ENCODE measurements around the gene CD48.

CD48 gene, protein sequence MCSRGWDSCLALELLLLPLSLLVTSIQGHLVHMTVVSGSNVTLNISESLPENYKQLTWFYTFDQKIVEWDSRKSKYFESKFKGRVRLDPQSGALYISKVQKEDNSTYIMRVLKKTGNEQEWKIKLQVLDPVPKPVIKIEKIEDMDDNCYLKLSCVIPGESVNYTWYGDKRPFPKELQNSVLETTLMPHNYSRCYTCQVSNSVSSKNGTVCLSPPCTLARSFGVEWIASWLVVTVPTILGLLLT

DNA sequence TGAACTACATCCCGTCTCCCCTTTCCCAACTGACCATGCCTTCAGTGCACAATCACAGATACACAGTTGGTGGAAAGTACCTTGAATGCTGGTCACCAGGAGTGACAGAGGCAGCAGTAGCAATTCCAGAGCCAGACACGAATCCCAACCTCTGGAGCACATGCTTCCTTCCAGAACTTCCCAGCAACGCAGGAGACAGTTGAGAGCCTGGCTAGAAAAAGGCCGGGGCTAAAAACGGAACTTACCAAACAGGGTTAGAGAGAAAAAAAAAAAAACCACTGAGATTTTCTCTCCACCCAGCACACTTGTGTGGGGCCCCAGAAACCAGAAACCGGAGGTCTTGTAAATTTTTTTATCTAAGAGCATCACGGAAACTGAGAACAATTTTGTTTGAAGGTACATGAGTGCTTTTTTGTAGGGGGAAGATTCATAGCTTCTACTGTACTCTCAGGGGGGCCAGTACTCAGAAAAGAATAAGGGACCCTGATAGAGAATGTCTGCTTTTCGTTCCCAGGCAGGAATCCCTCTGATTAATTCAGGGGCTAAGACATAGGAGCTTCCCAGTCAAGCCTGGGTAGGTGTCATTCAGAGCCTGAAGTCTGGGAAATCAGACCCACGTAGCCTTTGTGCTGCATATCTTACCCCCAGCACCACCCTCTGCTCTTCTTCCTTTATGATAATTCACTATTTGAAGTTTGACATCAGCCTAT is at the start of gene CD48:
TSS of gene CD48 (minus strand) at position 221 of the 710 bp plus-strand sequence. CDS start at position 162, 59 bp downstream.
- no peak for DNase-seq

DNA sequence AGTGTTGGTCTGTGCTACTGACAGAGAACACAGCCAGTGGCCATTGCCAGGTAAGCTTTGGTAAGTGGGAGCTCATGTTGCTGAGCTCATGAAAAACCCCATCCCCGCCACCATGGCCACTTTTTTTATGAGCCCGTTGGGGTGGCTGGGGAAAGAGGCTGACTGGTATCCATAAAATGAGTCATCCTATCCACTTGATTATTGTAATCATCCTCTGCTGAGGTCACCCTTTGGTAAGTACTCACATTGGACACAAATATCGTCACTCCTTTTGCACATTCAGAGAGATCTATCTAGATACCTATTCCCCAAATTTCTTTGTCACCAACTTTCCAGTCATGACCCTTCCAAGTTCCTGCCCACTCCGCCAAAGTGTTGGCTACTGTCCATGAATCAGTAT is 49.4 kb upstream of the CD48 start:
- no peak for DNase-seq

DNA sequence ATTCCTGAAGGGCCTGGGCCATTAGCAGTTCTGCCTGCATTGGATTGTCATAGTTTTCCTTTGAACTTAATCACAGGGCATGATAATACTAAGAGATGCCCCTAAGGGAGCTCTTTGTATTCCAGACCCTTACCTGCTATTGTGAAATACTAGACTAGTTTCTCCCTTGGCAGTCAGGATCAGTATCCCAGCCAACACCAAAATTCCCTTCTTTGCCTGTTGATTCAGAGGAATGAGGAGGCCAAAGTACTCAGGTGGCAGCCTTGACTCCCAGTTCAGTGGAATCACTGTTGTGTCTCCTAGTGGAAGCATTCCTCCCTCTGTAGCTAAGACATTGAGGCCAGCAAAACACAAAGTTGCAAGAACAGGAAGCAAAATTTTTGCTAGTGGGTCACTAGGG is 48.1 kb upstream of the CD48 start:
- DNase-seq = no peak

DNA sequence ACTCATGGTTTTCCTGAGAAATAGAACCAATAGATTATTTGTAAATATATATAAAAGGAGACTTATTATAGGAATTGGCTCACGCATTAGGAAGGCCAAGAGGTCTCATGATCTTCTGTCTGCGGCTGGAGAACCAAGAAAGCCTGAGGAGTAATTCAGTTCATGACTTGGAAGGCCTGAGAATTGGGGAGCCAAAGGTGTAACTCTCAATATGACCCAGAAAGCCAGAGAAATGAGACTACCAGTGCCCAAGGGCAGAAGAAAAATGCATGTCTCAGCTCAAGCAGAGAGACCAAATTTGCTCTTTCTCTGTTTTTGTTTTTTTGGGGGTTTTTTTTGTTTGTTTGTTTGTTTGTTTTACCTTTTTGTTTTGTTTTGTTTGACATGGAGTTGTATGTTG is 46.9 kb upstream of the CD48 start:
- no peak for DNase-seq

DNA sequence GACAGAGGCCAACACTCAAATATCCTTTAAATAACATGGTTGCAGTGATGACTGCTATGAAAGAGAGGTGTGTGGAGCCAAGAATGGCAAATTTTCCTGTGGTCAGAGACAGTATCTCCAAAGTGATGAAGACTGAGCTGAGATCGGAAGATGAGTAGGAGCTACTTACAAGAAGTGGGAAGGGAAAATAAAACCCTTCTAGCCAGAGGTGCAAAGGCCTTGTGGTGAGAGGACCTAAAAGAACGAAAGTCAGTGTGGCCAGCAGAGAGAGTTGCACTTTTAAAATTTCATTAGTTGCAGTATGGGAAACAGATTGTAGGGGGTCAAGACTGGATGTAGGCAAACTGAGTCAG is 45.2 kb upstream of the CD48 start:
- no peak for DNase-seq

DNA sequence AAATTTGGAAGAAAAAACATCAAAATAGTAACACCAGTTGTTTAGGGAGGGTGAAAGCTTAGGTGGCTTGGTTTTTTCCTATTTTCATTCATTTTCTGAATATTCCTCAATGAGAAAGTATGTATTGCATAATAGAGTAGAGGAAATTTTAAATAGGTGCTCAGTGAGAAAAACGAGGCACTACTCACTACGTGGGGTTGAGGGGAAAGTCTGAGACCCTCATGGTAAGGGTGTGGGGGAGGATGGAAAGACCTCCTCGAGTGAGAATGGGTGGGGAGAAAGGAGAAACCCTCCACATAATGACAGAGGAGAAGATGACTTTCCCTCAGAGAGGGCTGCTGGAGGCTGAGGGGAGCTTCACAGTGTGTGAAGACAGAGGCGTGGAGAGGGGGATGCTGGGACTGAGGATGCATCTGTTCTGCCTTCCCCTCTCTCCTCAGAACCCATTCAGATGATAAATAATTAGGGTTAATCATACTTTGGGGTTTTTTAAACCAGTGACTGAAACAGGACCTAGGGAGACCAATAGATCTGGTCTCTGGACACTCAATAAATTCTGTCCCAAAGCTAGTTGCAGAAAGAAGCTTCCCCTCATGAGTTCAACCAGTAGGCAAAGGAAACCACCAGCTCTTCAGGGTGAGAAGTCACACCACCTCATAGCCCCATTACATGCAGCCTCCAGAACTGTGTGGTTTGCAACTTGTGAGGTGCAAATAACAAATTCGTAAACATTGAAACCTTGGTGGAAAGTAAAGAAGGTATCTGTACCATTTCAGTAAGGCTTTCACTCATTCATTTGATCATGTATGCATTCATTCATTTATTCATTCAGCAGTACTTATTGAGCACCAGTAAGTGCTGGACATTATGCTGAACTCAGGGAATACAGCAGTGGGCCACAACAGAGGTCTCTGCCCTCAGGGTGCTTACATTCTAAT is 44.6 kb upstream of the CD48 start:
- DNase-seq = no peak

DNA sequence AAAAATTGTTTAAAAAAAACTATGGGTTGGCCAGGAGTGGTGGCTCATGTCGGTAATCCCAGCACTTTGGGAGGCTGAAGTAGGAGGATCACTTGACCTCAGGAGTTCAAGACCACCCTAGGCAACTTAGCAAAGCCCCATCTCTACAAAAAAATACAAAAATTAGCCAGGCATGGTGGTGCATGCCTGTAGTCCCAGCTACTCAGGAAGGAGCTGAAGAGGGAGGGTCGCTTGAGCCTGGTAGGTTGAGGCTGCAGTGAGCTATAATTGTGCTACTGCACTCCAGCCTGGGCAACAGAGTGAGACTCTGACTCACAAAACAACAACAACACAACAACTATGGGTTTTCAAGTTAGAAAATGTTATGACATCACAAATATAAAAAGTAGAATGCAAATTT is 43.8 kb upstream of the CD48 start:
- no peak for DNase-seq

DNA sequence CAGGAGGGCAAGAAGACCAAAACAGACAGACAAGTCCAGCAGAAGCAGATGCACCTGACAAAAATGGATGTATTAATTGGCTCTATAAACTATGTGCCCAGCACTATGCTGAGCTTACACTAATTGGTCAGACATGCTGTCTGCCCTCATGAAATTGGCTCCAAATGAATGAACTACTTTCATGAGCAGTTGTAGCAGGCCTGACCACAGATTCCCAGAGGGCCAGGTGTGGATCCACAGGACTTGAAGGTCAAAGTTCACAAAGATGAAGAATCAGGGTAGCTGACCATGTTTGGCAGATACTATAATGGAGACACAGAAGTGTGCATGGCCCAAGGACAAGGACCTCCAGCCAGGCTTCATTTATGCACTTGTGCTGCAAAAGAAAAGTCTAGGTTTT is 42.0 kb upstream of the CD48 start:
- DNase-seq = no peak

DNA sequence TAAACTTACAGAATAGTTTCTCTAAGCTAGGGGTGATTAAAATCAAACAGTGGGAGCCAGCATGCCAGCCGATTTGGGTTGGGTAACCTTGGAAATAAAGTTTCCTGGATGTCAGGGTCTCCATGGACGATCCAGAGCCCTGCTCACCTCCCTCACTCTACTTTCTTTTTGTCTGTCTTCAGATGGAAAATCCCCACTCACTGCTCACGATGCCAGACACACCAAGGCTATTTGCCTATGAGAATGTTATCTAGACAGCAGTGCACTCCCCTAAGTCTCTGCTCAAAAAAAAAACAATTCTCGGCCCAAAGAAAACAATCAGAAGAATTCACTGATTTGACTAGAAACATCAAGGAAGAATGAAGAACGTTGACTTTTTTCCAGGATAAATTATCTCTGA is 41.3 kb upstream of the CD48 start:
- DNase-seq = no peak

DNA sequence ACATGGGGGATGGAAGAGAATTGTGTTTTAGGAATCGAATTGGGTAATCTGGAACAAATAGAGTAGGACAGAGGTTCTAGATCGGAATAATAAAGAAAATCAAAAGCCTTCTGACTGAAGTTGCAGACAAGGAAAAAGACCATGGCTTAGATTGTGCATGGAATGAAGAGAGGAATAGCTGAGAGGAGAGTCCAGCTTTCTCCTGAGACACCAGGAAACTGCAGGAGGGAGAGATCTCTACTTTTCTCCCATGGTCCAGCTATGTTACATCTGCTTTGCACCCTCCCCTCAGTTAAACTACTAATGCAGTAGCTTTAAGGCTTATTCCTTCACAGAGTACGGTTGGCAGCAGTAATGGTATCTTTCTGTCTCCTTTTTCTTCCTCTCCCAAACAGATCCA is 40.8 kb upstream of the CD48 start:
- DNase-seq = no peak

DNA sequence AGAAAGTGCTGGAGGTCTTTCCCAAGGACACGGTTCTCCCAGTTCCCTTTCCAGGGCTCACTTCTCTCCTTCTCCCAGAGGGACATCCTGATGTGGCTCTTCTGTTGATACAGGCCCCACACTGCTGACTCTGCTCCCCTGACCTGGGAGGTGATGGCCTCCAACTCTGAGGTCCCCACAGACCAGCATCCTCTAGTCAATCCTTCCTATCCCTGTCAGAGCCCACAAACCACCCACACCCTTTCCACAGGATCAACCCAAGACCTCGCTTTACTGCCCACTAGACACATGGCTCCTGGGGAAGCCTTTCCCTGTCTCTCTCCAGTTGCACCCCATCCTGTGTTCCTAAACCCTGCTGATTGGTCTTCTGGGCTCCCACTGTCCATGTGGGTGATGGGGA is 39.0 kb upstream of the CD48 start:
- DNase-seq = no peak

DNA sequence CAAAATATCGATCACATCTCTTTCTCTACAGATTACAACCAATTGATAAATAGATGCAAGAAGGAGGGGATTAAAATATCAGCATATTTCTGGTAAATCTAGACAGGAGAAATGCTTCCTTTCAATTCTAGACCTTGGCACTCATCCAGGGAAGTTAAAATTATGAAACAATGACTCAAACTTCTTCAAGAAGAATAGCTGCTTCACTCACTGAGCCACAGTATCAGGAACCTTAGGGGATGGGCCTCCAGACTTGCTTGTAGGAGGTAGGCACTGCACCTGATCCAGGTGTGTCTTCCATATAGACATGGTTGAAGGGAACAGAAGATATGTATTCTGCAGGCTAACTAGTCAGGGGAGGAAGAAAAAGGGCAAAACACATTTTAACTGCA is 37.3 kb upstream of the CD48 start:
- no peak for DNase-seq

DNA sequence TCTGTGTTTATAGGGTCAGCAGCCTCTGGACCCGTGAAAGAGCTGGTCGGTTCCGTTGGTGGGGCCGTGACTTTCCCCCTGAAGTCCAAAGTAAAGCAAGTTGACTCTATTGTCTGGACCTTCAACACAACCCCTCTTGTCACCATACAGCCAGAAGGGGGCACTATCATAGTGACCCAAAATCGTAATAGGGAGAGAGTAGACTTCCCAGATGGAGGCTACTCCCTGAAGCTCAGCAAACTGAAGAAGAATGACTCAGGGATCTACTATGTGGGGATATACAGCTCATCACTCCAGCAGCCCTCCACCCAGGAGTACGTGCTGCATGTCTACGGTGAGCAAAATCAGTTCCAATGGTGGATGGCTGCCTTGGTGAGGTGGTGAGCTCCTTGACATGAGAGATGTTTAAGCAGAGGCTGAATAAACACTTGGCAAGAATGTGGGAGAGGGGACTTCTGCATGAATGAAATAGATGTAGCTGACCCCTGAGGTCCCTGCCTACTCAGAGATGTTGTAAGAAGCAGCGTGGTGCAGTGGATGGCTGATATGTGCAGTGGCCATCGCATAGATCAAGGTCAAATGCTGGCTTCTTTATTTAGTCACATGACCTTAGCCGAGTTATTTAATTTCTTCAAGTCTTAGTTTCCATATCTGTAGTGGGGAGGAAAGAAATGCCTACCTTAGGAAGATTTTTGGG is 36.7 kb upstream of the CD48 start:
- no peak for DNase-seq

DNA sequence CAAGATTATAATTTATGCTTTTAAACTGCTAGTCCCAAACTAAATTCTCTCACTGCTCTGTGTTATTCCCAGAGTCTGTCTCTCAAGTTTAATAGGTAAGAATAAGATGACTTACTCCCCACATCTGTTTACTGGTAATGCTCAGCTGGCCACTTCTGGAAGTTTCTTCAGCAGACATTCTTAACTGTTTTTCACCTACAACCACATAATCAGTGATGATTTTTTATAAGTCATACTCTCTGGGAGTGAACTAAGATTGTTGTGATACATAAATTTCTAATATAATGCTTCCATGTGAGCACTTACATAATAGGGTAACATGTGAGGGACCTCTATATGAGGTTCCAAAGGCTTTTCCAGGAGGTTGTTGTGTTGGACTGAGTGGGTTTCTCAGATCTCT is 36.1 kb upstream of the CD48 start:
- no peak for DNase-seq

DNA sequence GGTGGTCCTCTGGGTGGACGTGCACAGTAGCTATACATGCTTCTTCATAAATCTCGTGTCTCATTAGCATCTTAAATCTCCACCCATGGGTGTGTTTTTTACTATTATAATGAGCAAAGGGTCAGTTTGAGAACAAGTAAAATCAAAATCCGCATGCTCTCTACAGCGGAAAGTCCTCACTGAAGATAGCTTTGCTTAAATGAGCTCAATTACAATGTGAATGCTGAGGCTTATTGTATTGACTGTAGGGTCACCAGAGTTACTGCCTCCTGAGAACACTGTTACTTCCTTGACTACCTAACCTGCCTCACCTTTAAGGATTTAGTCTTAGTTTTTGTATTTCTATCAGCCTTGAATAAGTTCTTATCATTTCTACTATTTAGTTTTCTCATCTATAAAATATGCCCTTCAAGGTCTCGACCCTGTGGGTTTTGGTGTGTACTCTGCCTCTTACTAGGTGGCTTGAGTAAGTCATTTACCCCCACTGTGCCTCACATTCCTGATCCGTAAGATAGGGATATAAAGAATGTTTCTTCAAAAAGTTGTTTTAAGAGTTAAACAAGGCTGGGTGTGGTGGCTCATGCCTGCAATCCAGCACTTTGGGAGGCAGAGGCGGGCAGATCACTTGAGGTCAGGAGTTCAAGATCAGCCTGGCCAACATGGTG is 35.3 kb upstream of the CD48 start:
- no peak for DNase-seq

DNA sequence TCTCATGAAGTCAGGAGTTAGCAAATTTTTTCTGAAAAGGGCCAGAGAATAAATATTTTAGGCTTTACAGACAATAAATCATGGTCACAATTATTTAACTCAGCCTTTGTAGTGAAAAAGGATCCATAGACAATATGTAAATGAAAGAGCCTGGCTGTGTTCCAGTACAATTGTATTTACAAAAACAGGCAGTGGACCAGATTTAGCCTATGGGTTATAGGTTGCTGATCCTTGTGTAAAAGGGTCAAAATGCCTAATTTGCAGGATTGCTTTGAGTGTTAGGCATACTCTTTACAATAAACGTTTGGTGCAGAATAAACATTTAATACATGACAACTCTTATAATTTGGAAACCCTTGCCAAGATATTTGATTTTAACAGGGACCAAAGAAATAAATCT is 33.9 kb upstream of the CD48 start:
- no peak for DNase-seq

DNA sequence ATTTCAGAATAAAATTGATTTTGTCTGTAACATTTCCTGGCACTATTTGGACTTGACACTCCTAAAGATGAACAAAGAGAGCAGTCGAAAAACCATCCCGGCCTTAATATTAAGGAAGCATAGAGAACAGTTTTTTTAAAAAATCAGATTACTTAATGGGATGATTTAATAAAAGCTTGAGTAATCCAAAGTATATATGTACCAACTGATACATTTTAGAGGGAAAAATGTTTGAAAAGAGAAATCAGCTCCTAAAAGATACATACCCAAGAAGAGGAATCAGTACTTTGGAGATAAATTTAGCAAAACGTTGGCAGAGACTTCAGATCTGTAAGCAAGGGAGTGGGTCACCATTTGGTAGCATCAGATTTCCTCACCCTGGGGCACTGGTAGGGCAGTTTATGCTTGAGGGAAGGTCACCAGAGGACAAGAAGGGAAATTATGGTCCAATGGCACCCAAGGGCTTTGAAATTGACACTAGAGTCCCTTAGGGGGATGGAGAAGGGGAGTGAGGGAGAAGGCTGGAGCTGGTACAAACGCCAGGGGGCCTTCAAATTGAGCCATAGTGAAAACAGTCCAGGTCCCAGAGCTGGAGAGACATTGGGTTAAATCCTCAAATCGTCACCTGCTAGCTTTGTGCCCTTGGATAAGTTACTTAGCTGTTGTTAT is 33.4 kb upstream of the CD48 start:
- DNase-seq = no peak

DNA sequence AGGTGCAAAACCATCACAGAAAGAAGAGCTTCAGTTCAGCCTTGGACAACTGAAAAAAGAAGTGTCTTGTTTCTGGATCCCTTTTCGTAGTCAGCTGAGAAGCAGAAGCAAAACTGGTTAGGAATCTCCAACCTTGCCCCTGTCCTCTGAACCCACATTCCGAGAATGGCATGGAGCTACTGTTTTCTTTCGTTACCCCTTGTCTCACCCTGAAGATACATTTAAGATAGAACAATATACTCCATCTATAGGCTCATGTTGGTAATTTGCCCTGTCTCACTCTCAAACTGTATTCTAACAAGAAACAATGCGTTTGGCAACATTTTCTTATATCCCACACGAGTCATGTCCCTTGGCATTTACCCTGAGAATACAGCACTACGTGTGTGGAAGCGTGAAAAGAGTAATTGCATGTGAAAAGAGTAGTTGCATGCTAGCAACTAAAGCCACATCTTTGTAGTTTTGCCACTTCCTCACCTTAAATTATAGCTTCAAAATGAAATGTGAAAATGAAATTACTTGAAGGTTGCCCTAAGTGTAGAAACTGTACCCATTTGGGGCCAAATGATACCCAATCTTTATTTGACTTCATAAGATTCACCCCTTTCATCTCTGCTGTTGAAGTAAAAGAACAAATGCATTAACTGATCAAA is 32.7 kb upstream of the CD48 start:
- DNase-seq = no peak

DNA sequence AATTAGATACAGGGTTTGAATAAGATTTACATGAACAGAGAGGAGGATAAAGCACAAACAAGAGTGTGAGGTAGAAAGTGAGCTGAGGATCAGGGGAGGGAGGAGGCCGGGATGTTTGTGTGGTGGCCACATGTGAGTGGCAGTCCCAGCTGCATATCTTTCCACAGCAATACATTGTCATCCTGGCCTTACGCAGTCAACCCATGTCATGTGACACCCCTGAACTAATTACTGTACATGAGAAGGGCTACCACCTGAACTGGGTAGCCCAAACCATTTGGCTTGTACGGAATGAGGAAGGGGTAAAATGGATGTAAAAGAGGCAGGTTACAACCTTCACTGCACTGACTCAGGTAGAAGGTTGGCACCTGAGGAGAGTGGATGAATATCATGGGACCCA is 31.6 kb upstream of the CD48 start:
- no peak for DNase-seq

DNA sequence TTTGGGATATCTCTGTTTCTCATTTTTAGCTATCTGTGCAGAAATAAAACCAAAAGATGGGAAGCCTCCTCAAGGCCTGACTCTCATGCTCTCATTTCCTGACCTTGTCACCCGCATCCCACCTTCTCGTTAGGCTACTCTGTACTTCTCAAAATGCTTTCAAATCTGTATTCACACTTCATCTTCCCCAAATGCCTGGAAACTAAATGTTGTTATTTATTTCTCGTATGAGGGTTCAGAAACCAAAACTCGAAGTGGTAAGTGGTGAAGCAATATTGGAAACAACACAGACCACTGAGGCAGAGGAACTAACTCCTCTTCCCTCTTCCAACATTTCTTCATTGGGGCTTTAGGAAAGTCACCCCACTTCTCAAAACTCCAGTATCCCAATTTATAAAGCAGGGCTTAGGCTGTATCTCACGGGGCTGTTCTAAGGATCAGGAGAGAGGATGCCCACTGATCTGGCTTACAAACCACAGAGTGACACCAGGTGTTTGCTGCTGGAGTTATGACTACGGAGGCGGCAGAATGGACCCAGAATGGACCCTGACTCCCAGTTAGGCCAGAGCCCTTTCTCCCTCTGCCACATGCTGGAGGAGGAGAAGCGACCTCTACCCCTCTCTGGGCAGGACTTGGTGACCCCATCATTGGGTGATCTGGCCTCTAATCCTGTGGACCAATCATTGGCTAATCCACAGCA is 31.0 kb upstream of the CD48 start:
- DNase-seq = no peak
